ENCODE measurements around the gene TNP1. TPM values are rescaled to one million over a fixed set of nuclear protein-coding genes. Genes with fewer than 3 reads are reported as not detected.

TNP1 gene
- total and polyA plus RNA-seq, 2 donors (not counting 1 experiment from before 2014, with no cell fraction given): not detected

DNA sequence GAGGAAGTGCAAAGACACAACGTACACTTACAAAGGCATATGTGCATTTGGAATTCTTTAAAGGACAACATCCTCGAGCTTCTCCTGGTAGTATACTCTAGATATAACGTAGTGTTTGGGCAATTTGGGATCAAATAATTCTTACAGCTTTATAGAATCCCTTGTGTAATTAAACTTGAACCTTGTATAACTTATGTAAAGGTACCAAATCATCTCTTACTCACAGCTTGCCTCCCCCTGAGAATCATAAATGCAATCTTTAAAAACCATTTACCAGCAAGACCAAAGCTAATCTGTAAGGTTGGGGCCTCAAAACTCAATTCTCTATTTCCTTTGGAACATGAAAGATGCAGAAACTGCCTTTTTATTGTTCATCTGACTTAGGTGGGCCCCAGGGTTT, 12.2 kb upstream of the TNP1 start:
- Histone ChIP-seq H3K79me2 (ENCODE audit: control insufficient read depth, insufficient read depth, low read length) (no peaks in the 10 kb centered on the region), H3K4me3 (replicated peaks in 1 of 4; ENCODE audit: control extremely low read depth in 1 of 4, insufficient read depth in 1 of 4, low read depth in 3 of 4, low read length in 4 of 4) (no peak overlapping the region), H3K4me1 (ENCODE audit: control insufficient read depth, extremely low read depth, insufficient read depth, low read length) (no peaks in the 10 kb centered on the region), H2AFZ (ENCODE audit: low read length) (no peak overlapping the region), H4K20me1 (ENCODE audit: control insufficient read depth, extremely low read depth, insufficient read depth, low read length) (no peaks in the 10 kb centered on the region), H3K27me3 (ENCODE audit: control insufficient read depth, insufficient read depth, low read length) (no peaks in the 10 kb centered on the region), H3K27ac (ENCODE audit: insufficient read depth, low read length) (no peak overlapping the region), H3K9ac (ENCODE audit: insufficient read depth, low read length) (no peak overlapping the region), H3K9me3 (ENCODE audit: control insufficient read depth, insufficient read depth, low read depth, low read length) (no peaks in the 10 kb centered on the region), H3K4me2 (ENCODE audit: extremely low read depth, insufficient read depth, low read length) (no peak overlapping the region), H3K36me3 (ENCODE audit: control insufficient read depth, insufficient read depth, low read length) (no peaks in the 10 kb centered on the region)
- no peak for DNase-seq (ENCODE audit: low read depth in 2 of 2)
- TF ChIP-seq, protein P1, sequence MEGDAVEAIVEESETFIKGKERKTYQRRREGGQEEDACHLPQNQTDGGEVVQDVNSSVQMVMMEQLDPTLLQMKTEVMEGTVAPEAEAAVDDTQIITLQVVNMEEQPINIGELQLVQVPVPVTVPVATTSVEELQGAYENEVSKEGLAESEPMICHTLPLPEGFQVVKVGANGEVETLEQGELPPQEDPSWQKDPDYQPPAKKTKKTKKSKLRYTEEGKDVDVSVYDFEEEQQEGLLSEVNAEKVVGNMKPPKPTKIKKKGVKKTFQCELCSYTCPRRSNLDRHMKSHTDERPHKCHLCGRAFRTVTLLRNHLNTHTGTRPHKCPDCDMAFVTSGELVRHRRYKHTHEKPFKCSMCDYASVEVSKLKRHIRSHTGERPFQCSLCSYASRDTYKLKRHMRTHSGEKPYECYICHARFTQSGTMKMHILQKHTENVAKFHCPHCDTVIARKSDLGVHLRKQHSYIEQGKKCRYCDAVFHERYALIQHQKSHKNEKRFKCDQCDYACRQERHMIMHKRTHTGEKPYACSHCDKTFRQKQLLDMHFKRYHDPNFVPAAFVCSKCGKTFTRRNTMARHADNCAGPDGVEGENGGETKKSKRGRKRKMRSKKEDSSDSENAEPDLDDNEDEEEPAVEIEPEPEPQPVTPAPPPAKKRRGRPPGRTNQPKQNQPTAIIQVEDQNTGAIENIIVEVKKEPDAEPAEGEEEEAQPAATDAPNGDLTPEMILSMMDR (conservative IDR thresholded peaks at IDR 0.05 in 1 of 2, IDR thresholded peaks at IDR 0.05 in 1 of 2; ENCODE audit: low read depth in 1 of 2, low read length in 2 of 2): no peak
- no peak for TF ChIP-seq EZH2 (IDR thresholded peaks at IDR 0.05; ENCODE audit: low read length, missing control alignments)

DNA sequence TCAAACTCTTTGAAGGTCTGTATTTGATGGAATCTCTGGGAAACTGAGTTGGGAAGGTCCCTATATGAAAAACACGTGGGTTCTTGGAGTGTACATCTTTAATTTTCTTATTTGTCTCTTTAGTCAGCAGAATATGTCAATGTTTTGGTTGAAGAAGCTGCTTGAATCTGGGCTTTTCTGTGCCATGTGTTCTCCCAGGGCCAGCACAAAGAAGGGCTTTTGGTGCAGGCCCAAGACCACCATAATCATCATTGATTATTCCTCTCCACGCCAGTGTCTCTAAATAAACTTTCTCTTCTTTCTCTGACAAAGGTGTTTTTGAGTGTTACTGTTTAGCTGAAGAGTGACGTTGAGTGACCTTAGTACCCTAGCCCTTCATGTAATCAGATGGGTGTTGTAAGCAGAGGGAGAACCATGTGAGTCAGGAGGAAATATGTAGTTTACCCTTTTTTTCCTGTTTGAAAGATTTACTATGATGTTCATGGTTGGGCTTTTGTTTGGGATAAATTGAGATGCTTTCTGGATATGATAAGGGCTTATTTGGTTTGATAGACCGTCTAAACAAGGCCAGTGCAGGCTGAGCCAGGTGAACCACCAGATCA, 11.6 kb upstream of the TNP1 start:
- H3K36me3 ChIP-seq (ENCODE audit: control insufficient read depth, insufficient read depth, low read length): no peaks in the 10 kb centered on the region
- H3K27ac ChIP-seq (ENCODE audit: insufficient read depth, low read length): no peak overlapping the region
- no peaks in the 10 kb centered on the region for H3K79me2 ChIP-seq (ENCODE audit: control insufficient read depth, insufficient read depth, low read length)
- no peaks in the 10 kb centered on the region for H3K4me1 ChIP-seq (ENCODE audit: control insufficient read depth, extremely low read depth, insufficient read depth, low read length)
- no peak overlapping the region for H3K4me2 ChIP-seq (ENCODE audit: extremely low read depth, insufficient read depth, low read length)
- no peaks in the 10 kb centered on the region for H4K20me1 ChIP-seq (ENCODE audit: control insufficient read depth, extremely low read depth, insufficient read depth, low read length)
- no peak overlapping the region for H3K4me3 ChIP-seq (replicated peaks in 1 of 4; ENCODE audit: control extremely low read depth in 1 of 4, insufficient read depth in 1 of 4, low read depth in 3 of 4, low read length in 4 of 4)
- H2AFZ ChIP-seq (ENCODE audit: low read length): no peak overlapping the region
- DNase-seq (ENCODE audit: low read depth in 2 of 2): no peak
- no peaks in the 10 kb centered on the region for H3K9me3 ChIP-seq (ENCODE audit: control insufficient read depth, insufficient read depth, low read depth, low read length)
- TF ChIP-seq EZH2 (IDR thresholded peaks at IDR 0.05; ENCODE audit: low read length, missing control alignments): no peak
- TF ChIP-seq, protein P1 (conservative IDR thresholded peaks at IDR 0.05 in 1 of 2, IDR thresholded peaks at IDR 0.05 in 1 of 2; ENCODE audit: low read depth in 1 of 2, low read length in 2 of 2): no peak
- H3K27me3 ChIP-seq (ENCODE audit: control insufficient read depth, insufficient read depth, low read length): no peaks in the 10 kb centered on the region
- no peak overlapping the region for H3K9ac ChIP-seq (ENCODE audit: insufficient read depth, low read length)

DNA sequence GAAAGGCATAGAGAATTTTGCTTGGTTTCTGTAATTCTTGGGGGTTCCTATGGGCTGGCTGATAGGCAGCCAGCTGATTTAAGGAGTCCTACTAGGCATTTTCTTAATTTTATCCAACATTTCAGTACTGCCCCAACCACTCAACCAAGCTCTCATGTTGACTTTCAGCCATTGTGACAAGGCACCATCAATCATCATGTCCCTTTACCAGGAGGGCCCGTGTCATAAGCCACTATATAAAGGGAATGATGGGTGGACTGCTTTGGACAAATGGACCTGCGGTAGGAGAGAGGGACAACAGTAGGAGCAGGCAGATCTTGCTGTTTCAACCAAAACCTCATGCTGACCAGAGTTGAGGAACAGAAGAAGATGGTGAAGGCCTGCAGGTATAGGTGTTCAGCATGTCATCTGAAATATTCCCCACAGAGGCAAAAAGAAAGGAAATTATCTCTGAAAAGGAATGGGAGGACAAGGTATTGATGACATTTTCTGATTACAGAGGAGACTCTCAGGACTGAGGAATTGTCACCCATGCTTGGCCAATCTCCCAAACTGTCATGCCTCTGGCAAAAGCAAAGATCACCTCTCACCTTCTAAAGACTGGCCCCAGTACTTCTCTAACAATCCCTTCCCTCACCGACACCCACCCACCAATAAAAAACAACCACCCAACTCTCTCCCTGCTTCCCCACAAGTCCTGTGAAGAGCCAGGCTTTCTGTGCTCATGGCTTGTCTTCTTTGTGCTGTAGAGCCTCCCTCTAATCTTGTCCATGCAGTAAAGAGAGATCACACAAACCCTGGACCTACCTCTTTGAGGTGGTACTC, 10.9 kb upstream of the TNP1 start:
- Histone ChIP-seq H3K79me2 (ENCODE audit: control insufficient read depth, insufficient read depth, low read length) (no peaks in the 10 kb centered on the region), H2AFZ (ENCODE audit: low read length) (no peak overlapping the region), H3K4me2 (ENCODE audit: extremely low read depth, insufficient read depth, low read length) (no peak overlapping the region), H3K36me3 (ENCODE audit: control insufficient read depth, insufficient read depth, low read length) (no peaks in the 10 kb centered on the region), H3K4me1 (ENCODE audit: control insufficient read depth, extremely low read depth, insufficient read depth, low read length) (no peaks in the 10 kb centered on the region), H3K4me3 (replicated peaks in 1 of 4; ENCODE audit: control extremely low read depth in 1 of 4, insufficient read depth in 1 of 4, low read depth in 3 of 4, low read length in 4 of 4) (no peak overlapping the region), H4K20me1 (ENCODE audit: control insufficient read depth, extremely low read depth, insufficient read depth, low read length) (no peaks in the 10 kb centered on the region), H3K9ac (ENCODE audit: insufficient read depth, low read length) (no peak overlapping the region), H3K27me3 (ENCODE audit: control insufficient read depth, insufficient read depth, low read length) (no peaks in the 10 kb centered on the region), H3K27ac (ENCODE audit: insufficient read depth, low read length) (no peak overlapping the region), H3K9me3 (ENCODE audit: control insufficient read depth, insufficient read depth, low read depth, low read length) (no peaks in the 10 kb centered on the region)
- no peak for DNase-seq (ENCODE audit: low read depth in 2 of 2)
- no peak for TF ChIP-seq EZH2 (IDR thresholded peaks at IDR 0.05; ENCODE audit: low read length, missing control alignments)
- TF ChIP-seq, protein P1 (conservative IDR thresholded peaks at IDR 0.05 in 1 of 2, IDR thresholded peaks at IDR 0.05 in 1 of 2; ENCODE audit: low read depth in 1 of 2, low read length in 2 of 2): no peak

Measured in fibroblast of lung (primary cell).